ENCODE data around the gene LRCH1. TPM values are rescaled to one million over a fixed set of nuclear protein-coding genes. Genes with fewer than 3 reads are reported as not detected.

LRCH1 gene
- polyA plus RNA-seq, 1 donor (not counting 4 experiments of a cell fraction or from before 2014, with no cell fraction given): 16.2 TPM

- Histone ChIP-seq H3K9me3 (ENCODE audit: control insufficient read depth, low read depth, low read length) (no peaks in the 10 kb centered on the region), H3K27me3 (ENCODE audit: control insufficient read depth, extremely low read depth, insufficient read depth, low read length) (no peaks in the 10 kb centered on the region), H3K4me3 (ENCODE audit: control insufficient read depth in 2 of 3, extremely low read depth in 1 of 3, insufficient read depth in 2 of 3, low read depth in 1 of 3, low read length in 3 of 3) (no peak overlapping the region), H2AFZ (ENCODE audit: control insufficient read depth, low read length) (no peak overlapping the region), H3K4me1 (ENCODE audit: control insufficient read depth, extremely low read depth, insufficient read depth, low read length) (peaks cover 19% of the 10 kb centered on the region), H3K27ac (ENCODE audit: control insufficient read depth, insufficient read depth, low read length) (no peak overlapping the region), H3K79me2 (ENCODE audit: control insufficient read depth, insufficient read depth, low read length) (peaks cover 88% of the 10 kb centered on the region), H3K9me1 (ENCODE audit: control insufficient read depth, extremely low read depth, insufficient read depth, low read length) (no peaks in the 10 kb centered on the region), H3K36me3 (ENCODE audit: control insufficient read depth in 2 of 2, extremely low read depth in 1 of 2, insufficient read depth in 2 of 2, low read length in 2 of 2) (no peaks in the 10 kb centered on the region), H3K4me2 (ENCODE audit: control insufficient read depth, extremely low read depth, insufficient read depth, low read depth, low read length) (no peak overlapping the region), H4K20me1 (ENCODE audit: control insufficient read depth, extremely low read depth, insufficient read depth, low read length) (peaks cover 3% of the 10 kb centered on the region), H3K9ac (ENCODE audit: control insufficient read depth, extremely low read depth, insufficient read depth, low read length) (no peak overlapping the region)
- DNase-seq (ENCODE audit: low read depth, low spot score) (no peak), FAIRE-seq (no peak)
- dilution Hi-C loops (cut with MboI; ENCODE audit: extremely low pct_ligation_motif_present, low sequenced_read_pairs): no loop called here
- TF ChIP-seq, protein P1, sequence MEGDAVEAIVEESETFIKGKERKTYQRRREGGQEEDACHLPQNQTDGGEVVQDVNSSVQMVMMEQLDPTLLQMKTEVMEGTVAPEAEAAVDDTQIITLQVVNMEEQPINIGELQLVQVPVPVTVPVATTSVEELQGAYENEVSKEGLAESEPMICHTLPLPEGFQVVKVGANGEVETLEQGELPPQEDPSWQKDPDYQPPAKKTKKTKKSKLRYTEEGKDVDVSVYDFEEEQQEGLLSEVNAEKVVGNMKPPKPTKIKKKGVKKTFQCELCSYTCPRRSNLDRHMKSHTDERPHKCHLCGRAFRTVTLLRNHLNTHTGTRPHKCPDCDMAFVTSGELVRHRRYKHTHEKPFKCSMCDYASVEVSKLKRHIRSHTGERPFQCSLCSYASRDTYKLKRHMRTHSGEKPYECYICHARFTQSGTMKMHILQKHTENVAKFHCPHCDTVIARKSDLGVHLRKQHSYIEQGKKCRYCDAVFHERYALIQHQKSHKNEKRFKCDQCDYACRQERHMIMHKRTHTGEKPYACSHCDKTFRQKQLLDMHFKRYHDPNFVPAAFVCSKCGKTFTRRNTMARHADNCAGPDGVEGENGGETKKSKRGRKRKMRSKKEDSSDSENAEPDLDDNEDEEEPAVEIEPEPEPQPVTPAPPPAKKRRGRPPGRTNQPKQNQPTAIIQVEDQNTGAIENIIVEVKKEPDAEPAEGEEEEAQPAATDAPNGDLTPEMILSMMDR (optimal IDR thresholded peaks at IDR 0.05 in 1 of 3, IDR thresholded peaks at IDR 0.05 in 1 of 3, conservative IDR thresholded peaks at IDR 0.05 in 1 of 3; ENCODE audit: extremely low read depth in 1 of 3, insufficient read depth in 2 of 3, low read length in 3 of 3): no peak
- no peak for TF ChIP-seq EZH2 (IDR thresholded peaks at IDR 0.05; ENCODE audit: low read length)
Observed at GRCh38 chr13:46620471-46620870, 67.5 kb downstream of the LRCH1 start.

GRCh38 chr13:46621133-46621532, 68.2 kb downstream of the LRCH1 start:
- H3K9me3 ChIP-seq (ENCODE audit: control insufficient read depth, low read depth, low read length): no peaks in the 10 kb centered on the region
- peaks cover 3% of the 10 kb centered on the region for H4K20me1 ChIP-seq (ENCODE audit: control insufficient read depth, extremely low read depth, insufficient read depth, low read length)
- no peak overlapping the region for H3K27ac ChIP-seq (ENCODE audit: control insufficient read depth, insufficient read depth, low read length)
- no peaks in the 10 kb centered on the region for H3K9me1 ChIP-seq (ENCODE audit: control insufficient read depth, extremely low read depth, insufficient read depth, low read length)
- no peaks in the 10 kb centered on the region for H3K36me3 ChIP-seq (ENCODE audit: control insufficient read depth in 2 of 2, extremely low read depth in 1 of 2, insufficient read depth in 2 of 2, low read length in 2 of 2)
- no peaks in the 10 kb centered on the region for H3K27me3 ChIP-seq (ENCODE audit: control insufficient read depth, extremely low read depth, insufficient read depth, low read length)
- dilution Hi-C loops (cut with MboI; ENCODE audit: extremely low pct_ligation_motif_present, low sequenced_read_pairs): no loop called here
- no peak for TF ChIP-seq EZH2 (IDR thresholded peaks at IDR 0.05; ENCODE audit: low read length)
- TF ChIP-seq, protein P1 (optimal IDR thresholded peaks at IDR 0.05 in 1 of 3, IDR thresholded peaks at IDR 0.05 in 1 of 3, conservative IDR thresholded peaks at IDR 0.05 in 1 of 3; ENCODE audit: extremely low read depth in 1 of 3, insufficient read depth in 2 of 3, low read length in 3 of 3): no peak
- H3K9ac ChIP-seq (ENCODE audit: control insufficient read depth, extremely low read depth, insufficient read depth, low read length): no peak overlapping the region
- H3K4me2 ChIP-seq (ENCODE audit: control insufficient read depth, extremely low read depth, insufficient read depth, low read depth, low read length): no peak overlapping the region
- no peak for FAIRE-seq
- H3K79me2 ChIP-seq (ENCODE audit: control insufficient read depth, insufficient read depth, low read length): peaks cover 87% of the 10 kb centered on the region
- no peak overlapping the region for H2AFZ ChIP-seq (ENCODE audit: control insufficient read depth, low read length)
- no peak for DNase-seq (ENCODE audit: low read depth, low spot score)
- peaks cover 12% of the 10 kb centered on the region for H3K4me1 ChIP-seq (ENCODE audit: control insufficient read depth, extremely low read depth, insufficient read depth, low read length)
- H3K4me3 ChIP-seq (ENCODE audit: control insufficient read depth in 2 of 3, extremely low read depth in 1 of 3, insufficient read depth in 2 of 3, low read depth in 1 of 3, low read length in 3 of 3): no peak overlapping the region
